ENCODE results near the gene TMEM144.

TMEM144 gene

GRCh38 chr4:158285429-158286216 lies 75.3 kb downstream of the TMEM144 start:
- Histone ChIP-seq H3K9me3 (ENCODE audit: control insufficient read depth, insufficient read depth, low read depth, low read length) (no peaks in the 10 kb centered on the region), H3K27ac (ENCODE audit: extremely low read depth, low read depth, low read length) (no peak overlapping the region), H3K4me3 (ENCODE audit: low read depth, low read length) (no peak overlapping the region), H3K36me3 (ENCODE audit: control insufficient read depth in 2 of 2, insufficient read depth in 1 of 2, low read length in 2 of 2) (no peaks in the 10 kb centered on the region), H3K4me1 (ENCODE audit: control insufficient read depth, insufficient read depth, low read length) (no peaks in the 10 kb centered on the region)
- ChIA-PET CTCF (no interaction called here), POLR2A (no interaction called here)
- TF ChIP-seq KLF9 (tag by site-specific recombination; IDR thresholded peaks at IDR 0.05; ENCODE audit: low read depth) (no peak), ZNF561 (tag by site-specific recombination; IDR thresholded peaks at IDR 0.05; ENCODE audit: borderline replicate concordance) (no peak), ZNF513 (tag by site-specific recombination; IDR thresholded peaks at IDR 0.05) (no peak), ZNF768 (tag by site-specific recombination; IDR thresholded peaks at IDR 0.05) (no peak), ZNF248 (tag by site-specific recombination; IDR thresholded peaks at IDR 0.05) (no peak), ZNF776 (tag by site-specific recombination; IDR thresholded peaks at IDR 0.05; ENCODE audit: borderline replicate concordance) (no peak), ZNF148 (tag by site-specific recombination; IDR thresholded peaks at IDR 0.05; ENCODE audit: borderline replicate concordance) (no peak), BCL11B (tag by site-specific recombination; IDR thresholded peaks at IDR 0.05; ENCODE audit: low read depth) (no peak), ZNF280C (tag by site-specific recombination; IDR thresholded peaks at IDR 0.05) (no peak), ZNF112 (tag by site-specific recombination; IDR thresholded peaks at IDR 0.05) (no peak), PRDM2 (tag by site-specific recombination; IDR thresholded peaks at IDR 0.05; ENCODE audit: borderline replicate concordance) (no peak), ZNF174 (tag by site-specific recombination; IDR thresholded peaks at IDR 0.05) (no peak), ZBTB26 (tag by site-specific recombination; optimal IDR thresholded peaks at IDR 0.05) (no peak), ATF2 (tag by site-specific recombination; IDR thresholded peaks at IDR 0.05; ENCODE audit: low read depth) (no peak), ZNF645 (tag by site-specific recombination; IDR thresholded peaks at IDR 0.05) (no peak), SP2 (tag by site-specific recombination; IDR thresholded peaks at IDR 0.05) (no peak), KLF17 (tag by site-specific recombination; IDR thresholded peaks at IDR 0.05) (no peak)
